Measurements from ENCODE around the gene UBE2M. TPM values are rescaled to one million over a fixed set of nuclear protein-coding genes. Genes with fewer than 3 reads are reported as not detected.
"Not testable (repeated sequence)": the region's sequence is repeated elsewhere in the genome, so short reads cannot be mapped to it uniquely, and the experiment has no call there.

Gene UBE2M
- total RNA-seq, 1 donor from 2014 or later: 92.8 TPM

- intact Hi-C loops (cut with micrococcal nuclease): loop anchor here (2.0 to 5.0 kb wide), 2 partner anchors 16 to 108 kb away; partner anchors contain the start of gene ZNF584
These were observed 43.2 kb downstream of the UBE2M start for GRCh38 chr19:58515259-58515658.

- intact Hi-C loops (cut with micrococcal nuclease): loop anchor here (1.0 to 5.0 kb wide), 5 partner anchors 16 to 133 kb away; partner anchors contain the start of genes TRIM28, ZNF584 and ZNF837
These were observed 43.8 kb downstream of the UBE2M start for GRCh38 chr19:58514564-58515022.

GRCh38 chr19:58513694-58514563 lies 44.5 kb downstream of the UBE2M start:
- intact Hi-C loops (cut with micrococcal nuclease): loop anchor here (1.0 to 2.0 kb wide), 4 partner anchors 15 to 133 kb away; partner anchors contain the start of genes TRIM28 and ZNF837

- intact Hi-C loops (cut with micrococcal nuclease): no loop called here
These were observed 45.2 kb downstream of the UBE2M start for GRCh38 chr19:58513213-58513693.

- intact Hi-C loops (cut with micrococcal nuclease): no loop called here
These were observed 46.8 kb downstream of the UBE2M start, which contains the start of gene SLC27A5 for GRCh38 chr19:58511353-58512208. TSS of gene SLC27A5 (minus strand) at chr19:58511992. CDS start at chr19:58511955, 37 bp downstream.

GRCh38 chr19:58510084-58510862 lies 48.1 kb downstream of the UBE2M start:
- intact Hi-C loops (cut with micrococcal nuclease): no loop called here

- intact Hi-C loops (cut with micrococcal nuclease): no loop called here
These were observed 48.7 kb downstream of the UBE2M start for GRCh38 chr19:58509731-58510083.

GRCh38 chr19:58507602-58508223 lies 50.7 kb downstream of the UBE2M start:
- intact Hi-C loops (cut with micrococcal nuclease): not testable (repeated sequence)

Other genes starting within 250 kb of the UBE2M start
- gene ZSCAN22, start 231.6 kb downstream of the UBE2M start, total RNA-seq: 3.6 and 4.3 TPM in 2 replicates
- gene A1BG, start 205.1 kb downstream of the UBE2M start, total RNA-seq: 10.3 and 11.0 TPM in 2 replicates
- 0.73 and 1.1 TPM in 2 replicates for gene ZNF497, start 195.9 kb downstream of the UBE2M start, total RNA-seq
- gene ZNF837, start 177.6 kb downstream of the UBE2M start, total RNA-seq: 1.4 and 1.7 TPM in 2 replicates
- gene RPS5, start 171.3 kb downstream of the UBE2M start, total RNA-seq: 1,063 and 1,068 TPM in 2 replicates
- 0.27 and 0.61 TPM in 2 replicates for gene RNF225, start 163.0 kb downstream of the UBE2M start, total RNA-seq
- 5.5 and 5.9 TPM in 2 replicates for gene ZNF584, start 150.0 kb downstream of the UBE2M start, total RNA-seq
- gene ZNF132, start 118.5 kb downstream of the UBE2M start, total RNA-seq: 4.0 and 4.1 TPM in 2 replicates
- gene ZNF324B, start 107.0 kb downstream of the UBE2M start, total RNA-seq: 11.5 and 11.8 TPM in 2 replicates
- gene ZNF324, start 91.5 kb downstream of the UBE2M start, total RNA-seq: 10.1 and 11.4 TPM in 2 replicates
- gene ZNF446, start 82.3 kb downstream of the UBE2M start, total RNA-seq: 7.3 and 7.5 TPM in 2 replicates
- 13.8 and 15.3 TPM in 2 replicates for gene SLC27A5, start 46.6 kb downstream of the UBE2M start, total RNA-seq
- gene ZBTB45, start 38.8 kb downstream of the UBE2M start, total RNA-seq: 16.5 and 17.8 TPM in 2 replicates
- gene TRIM28, start 14.5 kb downstream of the UBE2M start, total RNA-seq: 508 and 517 TPM in 2 replicates
- gene CHMP2A, start 3.5 kb downstream of the UBE2M start, total RNA-seq: 122 and 124 TPM in 2 replicates
- gene MZF1, start 14.7 kb upstream of the UBE2M start, total RNA-seq: 26.5 and 26.7 TPM in 2 replicates

Measured in T-helper 2 cell treated with Interferon-gamma antibody and Interleukin-4, amounts not matched to agents 100 ng/mL and 5 ng/mL, for 36 hours (primary cell).